AG04450 (cell line): Measurements from ENCODE around the gene FMN2. TPM values are rescaled to one million over a fixed set of nuclear protein-coding genes. Genes with fewer than 3 reads are reported as not detected.
A peak's percentile ranks its signal among the peaks of the same experiment; 100 is the strongest.

ENCODE experiments used
- CTCF ChIA-PET: fragments of 300-600, 350-600 bp; formaldehyde crosslinking; extraction: SDS; loops from one replicate; lab custom pipeline; 2022; ENCODE audit warnings: antibody characterized with exemption, inconsistent platforms; lab: Charles Lee
- POLR2A ChIA-PET: fragments of 350-600 bp; formaldehyde crosslinking; extraction: SDS; loops from one replicate; lab custom pipeline; 2021; ENCODE audit warnings: antibody characterized with exemption, inconsistent platforms; lab: Yijun Ruan, JAX
- DNase-seq: peaks from one replicate; pipeline ENCODE4 v3.0.0-alpha.2; 2011; ENCODE audit warnings: low read depth, low spot score
- H3K27ac ChIP-seq: one replicate; pipeline ENCODE4 v1.5.1; 2012; ENCODE audit warnings: low read depth, low read length, control low read depth
- H3K27me3 ChIP-seq: one replicate; pipeline ENCODE4 v1.6.0; 2012; ENCODE audit warnings: low read length; ENCODE audit not compliant: control insufficient read depth, insufficient read depth
- H3K4me3 ChIP-seq: 2 replicates; pipeline ENCODE4 v1.5.1; 2011; ENCODE audit warnings: mild to moderate bottlenecking, low read depth, low read length, control low read depth
- H3K9me3 ChIP-seq: 2 replicates; pipeline ENCODE4 v1.5.1; 2012; ENCODE audit warnings: low read length; ENCODE audit not compliant: control insufficient read depth, insufficient read depth
- CTCF ChIP-seq: IDR thresholded peaks from 2 replicates; pipeline ENCODE4 v1.5.1; 2011; ENCODE audit warnings: low read depth, low read length, control low read depth, inconsistent platforms
- polyA plus RNA-seq: library from polyadenylated mRNA; depleted of rRNA; stranded (reverse); fragments of >200 nt; gene quantifications from 2 replicates; pipeline ENCODE4 v1.2.3, GENCODE V29; 2011

Gene FMN2
- polyA plus RNA-seq, 1 experiment: 6.9 TPM

GRCh38 chr1:240056350-240056749, 35.3 kb upstream of the FMN2 start:
- TF ChIP-seq CTCF: no peak
- ChIA-PET CTCF (interaction anchor here (0.8 to 1.3 kb wide), 2 partner anchors 51 to 94 kb away, joined by 3 to 5 read pairs; no protein-coding TSS in a partner anchor), POLR2A (no interaction called here)
- Histone ChIP-seq H3K4me3 (no peak overlapping the region), H3K9me3 (no peaks in the 10 kb centered on the region), H3K27ac (no peak overlapping the region), H3K27me3 (no peaks in the 10 kb centered on the region)
- no peak for DNase-seq

GRCh38 chr1:240058049-240058448, 33.6 kb upstream of the FMN2 start:
- H3K4me3 ChIP-seq: no peak overlapping the region
- H3K27ac ChIP-seq: no peak overlapping the region
- TF ChIP-seq CTCF: no peak
- ChIA-PET CTCF (no interaction called here), POLR2A (no interaction called here)
- no peak for DNase-seq
- no peaks in the 10 kb centered on the region for H3K9me3 ChIP-seq
- no peaks in the 10 kb centered on the region for H3K27me3 ChIP-seq

- Histone ChIP-seq H3K9me3 (no peaks in the 10 kb centered on the region), H3K27ac (no peak overlapping the region), H3K27me3 (no peaks in the 10 kb centered on the region), H3K4me3 (no peak overlapping the region)
- DNase-seq: no peak
- CTCF ChIA-PET: no interaction called here
- TF ChIP-seq CTCF: no peak
- POLR2A ChIA-PET: no interaction called here
These were observed 22.7 kb upstream of the FMN2 start for GRCh38 chr1:240068961-240069360.

- no peaks in the 10 kb centered on the region for H3K9me3 ChIP-seq
- CTCF ChIA-PET: no interaction called here
- H3K27me3 ChIP-seq: no peaks in the 10 kb centered on the region
- POLR2A ChIA-PET: no interaction called here
- DNase-seq: no peak
- H3K4me3 ChIP-seq: no peak overlapping the region
- no peak for TF ChIP-seq CTCF
- no peak overlapping the region for H3K27ac ChIP-seq
These were observed 21.5 kb upstream of the FMN2 start for GRCh38 chr1:240070188-240070587.

- Histone ChIP-seq H3K9me3 (no peaks in the 10 kb centered on the region; the same call in 1 of the 2 replicates), H3K4me3 (no peak overlapping the region), H3K27me3 (no peaks in the 10 kb centered on the region), H3K27ac (no peak overlapping the region)
- POLR2A ChIA-PET: no interaction called here
- CTCF ChIA-PET: interaction anchor here (0.7 to 1.2 kb wide), 2 partner anchors 61 to 77 kb away, joined by 3 to 4 read pairs; no protein-coding TSS in a partner anchor
- DNase-seq: no peak
- peak; percentile 11; the same call in 1 of the 2 replicates for TF ChIP-seq CTCF
These were observed 18.6 kb upstream of the FMN2 start for GRCh38 chr1:240073097-240073496.
